Lower leg skin (tissue), 3 donors: Measurements from ENCODE around the gene KRT33A.

ENCODE experiments used
- POLR2A ChIP-seq, 2 donors: fragments of 450-650 bp; IDR thresholded peaks; one replicate each; pipeline ENCODE4 v1.6.1; 2016 to 2017; ENCODE audit warnings: antibody characterized with exemption in 2 of 2, mild to moderate bottlenecking in 1 of 2, moderate library complexity in 1 of 2
- TF ChIP-seq, protein P1 (sequence below), 3 donors: fragments of 450-650 bp; IDR thresholded peaks; one replicate each; pipeline ENCODE4 v1.5.1; 2016; ENCODE audit warnings: antibody characterized with exemption in 3 of 3, mild to moderate bottlenecking in 3 of 3, moderate library complexity in 2 of 3

DNA sequence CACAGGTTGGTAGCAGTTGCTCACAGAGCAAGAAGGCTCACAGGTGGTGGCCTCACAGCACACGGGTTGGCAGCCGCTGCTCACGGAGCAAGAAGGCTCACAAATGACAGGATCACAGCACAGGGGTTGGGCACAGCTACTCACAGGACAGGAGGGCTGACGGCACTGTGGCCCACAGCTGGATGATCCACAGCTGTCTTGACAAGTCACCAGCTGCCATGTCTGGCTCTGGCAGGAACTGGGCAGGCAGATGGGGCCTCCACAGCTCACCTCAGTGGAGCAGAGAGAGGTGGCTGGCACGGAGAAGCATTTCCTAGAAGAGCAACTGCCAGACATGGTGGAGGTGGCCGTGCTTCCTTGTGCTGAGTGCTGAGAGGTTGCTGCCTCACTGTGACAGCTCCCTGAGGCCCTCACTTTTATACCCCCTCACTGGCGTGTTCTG is 41.7 kb downstream of the KRT33A start, which contains the start of gene KRTAP16-1:
- TF ChIP-seq, protein P1, sequence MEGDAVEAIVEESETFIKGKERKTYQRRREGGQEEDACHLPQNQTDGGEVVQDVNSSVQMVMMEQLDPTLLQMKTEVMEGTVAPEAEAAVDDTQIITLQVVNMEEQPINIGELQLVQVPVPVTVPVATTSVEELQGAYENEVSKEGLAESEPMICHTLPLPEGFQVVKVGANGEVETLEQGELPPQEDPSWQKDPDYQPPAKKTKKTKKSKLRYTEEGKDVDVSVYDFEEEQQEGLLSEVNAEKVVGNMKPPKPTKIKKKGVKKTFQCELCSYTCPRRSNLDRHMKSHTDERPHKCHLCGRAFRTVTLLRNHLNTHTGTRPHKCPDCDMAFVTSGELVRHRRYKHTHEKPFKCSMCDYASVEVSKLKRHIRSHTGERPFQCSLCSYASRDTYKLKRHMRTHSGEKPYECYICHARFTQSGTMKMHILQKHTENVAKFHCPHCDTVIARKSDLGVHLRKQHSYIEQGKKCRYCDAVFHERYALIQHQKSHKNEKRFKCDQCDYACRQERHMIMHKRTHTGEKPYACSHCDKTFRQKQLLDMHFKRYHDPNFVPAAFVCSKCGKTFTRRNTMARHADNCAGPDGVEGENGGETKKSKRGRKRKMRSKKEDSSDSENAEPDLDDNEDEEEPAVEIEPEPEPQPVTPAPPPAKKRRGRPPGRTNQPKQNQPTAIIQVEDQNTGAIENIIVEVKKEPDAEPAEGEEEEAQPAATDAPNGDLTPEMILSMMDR (IDR thresholded peaks at IDR 0.05): no peak
- no peak for TF ChIP-seq POLR2A (IDR thresholded peaks at IDR 0.05)
